Trophoblast cell (in vitro differentiated cells and primary cell): ENCODE data around the gene SMCP.

ENCODE experiments used
- DNase-seq, 2 donors: peaks; one replicate each; pipeline ENCODE4 v3.0.0-alpha.2; 2016
- H2AFZ ChIP-seq: 2 replicates; pipeline ENCODE4 v1.6.1; 2013; ENCODE audit warnings: low read length, moderate library complexity, mild to moderate bottlenecking; ENCODE audit not compliant: insufficient read depth, poor library complexity
- H2AK5ac ChIP-seq: 2 replicates; pipeline ENCODE4 v1.6.1; 2013; ENCODE audit warnings: mild to moderate bottlenecking, low read length
- H2BK120ac ChIP-seq: 2 replicates; pipeline ENCODE4 v1.6.1; 2013; ENCODE audit warnings: low read length, mild to moderate bottlenecking, moderate library complexity; ENCODE audit not compliant: insufficient read depth, poor library complexity
- H2BK12ac ChIP-seq: 2 replicates; pipeline ENCODE4 v1.6.1; 2013; ENCODE audit warnings: mild to moderate bottlenecking, low read length, moderate library complexity
- H2BK5ac ChIP-seq: 2 replicates; pipeline ENCODE4 v1.6.1; 2013; ENCODE audit warnings: low read length, low read depth, moderate library complexity, mild to moderate bottlenecking; ENCODE audit not compliant: poor library complexity
- H3K14ac ChIP-seq: 2 replicates; pipeline ENCODE4 v1.6.1; 2013; ENCODE audit warnings: mild to moderate bottlenecking, low read length
- H3K18ac ChIP-seq: 2 replicates; pipeline ENCODE4 v1.6.1; 2013; ENCODE audit warnings: mild to moderate bottlenecking, low read length
- H3K23ac ChIP-seq: 2 replicates; pipeline ENCODE4 v1.6.1; 2013; ENCODE audit warnings: low read length
- H3K27ac ChIP-seq: 2 replicates; pipeline ENCODE4 v1.5.1; 2013; ENCODE audit warnings: low read depth, mild to moderate bottlenecking, inconsistent platforms, low read length, moderate library complexity
- H3K27me3 ChIP-seq: 2 replicates; pipeline ENCODE4 v1.6.1; 2013; ENCODE audit warnings: inconsistent platforms, mild to moderate bottlenecking, low read length, moderate library complexity; ENCODE audit not compliant: insufficient read depth
- H3K36me3 ChIP-seq, 2 experiments: 1 replicate in 1 of 2; 2 replicates in 1 of 2; pipeline ENCODE4 v1.6.1; 2013; ENCODE audit warnings: low read length in 2 of 2, mild to moderate bottlenecking in 2 of 2, moderate library complexity in 1 of 2; ENCODE audit not compliant: insufficient read depth in 2 of 2, control insufficient read depth in 1 of 2
- H3K4ac ChIP-seq: 2 replicates; pipeline ENCODE4 v1.6.1; 2013; ENCODE audit warnings: low read depth, mild to moderate bottlenecking, low read length, moderate library complexity
- H3K4me1 ChIP-seq, 2 experiments: 1 replicate in 1 of 2; 2 replicates in 1 of 2; pipeline ENCODE4 v1.6.1; 2013; ENCODE audit warnings: low read length in 2 of 2, mild to moderate bottlenecking in 2 of 2, moderate library complexity in 1 of 2; ENCODE audit not compliant: insufficient read depth in 2 of 2, control insufficient read depth in 1 of 2
- H3K4me2 ChIP-seq: 2 replicates; pipeline ENCODE4 v1.6.1; 2013; ENCODE audit warnings: inconsistent platforms, mild to moderate bottlenecking, low read length, moderate library complexity
- H3K4me3 ChIP-seq: 2 replicates; pipeline ENCODE4 v1.5.1; 2013; ENCODE audit warnings: mild to moderate bottlenecking, low read depth, low read length, inconsistent platforms
- H3K79me1 ChIP-seq: one replicate; pipeline ENCODE4 v1.6.1; 2013; ENCODE audit warnings: low read length
- H3K79me2 ChIP-seq: 2 replicates; pipeline ENCODE4 v1.6.1; 2013; ENCODE audit warnings: low read length, mild to moderate bottlenecking; ENCODE audit not compliant: control insufficient read depth, insufficient read depth, poor library complexity
- H3K9ac ChIP-seq: 2 replicates; pipeline ENCODE4 v1.6.1; 2013; ENCODE audit warnings: mild to moderate bottlenecking, low read length
- H3K9me3 ChIP-seq: 2 replicates; pipeline ENCODE4 v1.6.1; 2013; ENCODE audit warnings: low read depth, mild to moderate bottlenecking, control low read depth, inconsistent platforms, low read length; ENCODE audit not compliant: insufficient read depth
- H4K12ac ChIP-seq: 2 replicates; pipeline ENCODE4 v1.6.1; 2013; ENCODE audit warnings: low read depth, mild to moderate bottlenecking, low read length, moderate library complexity
- H4K8ac ChIP-seq: 2 replicates; pipeline ENCODE4 v1.6.1; 2013; ENCODE audit warnings: low read depth, mild to moderate bottlenecking, low read length, moderate library complexity
- H4K91ac ChIP-seq: one replicate; pipeline ENCODE4 v1.6.1; 2013; ENCODE audit warnings: low read depth, mild to moderate bottlenecking, low read length, moderate library complexity
- WGBS: extraction: QIAGEN DNeasy Blood & Tissue Kit; methylation state at CpG from one replicate; pipeline ENCODE4 v1.1.7; 2013; ENCODE audit warnings: missing lambda C conversion rate; ENCODE audit not compliant: insufficient read length, insufficient coverage; ENCODE audit errors: extremely low coverage; 5-methylcytosine and 5-hydroxymethylcytosine counted together

Gene SMCP

DNA sequence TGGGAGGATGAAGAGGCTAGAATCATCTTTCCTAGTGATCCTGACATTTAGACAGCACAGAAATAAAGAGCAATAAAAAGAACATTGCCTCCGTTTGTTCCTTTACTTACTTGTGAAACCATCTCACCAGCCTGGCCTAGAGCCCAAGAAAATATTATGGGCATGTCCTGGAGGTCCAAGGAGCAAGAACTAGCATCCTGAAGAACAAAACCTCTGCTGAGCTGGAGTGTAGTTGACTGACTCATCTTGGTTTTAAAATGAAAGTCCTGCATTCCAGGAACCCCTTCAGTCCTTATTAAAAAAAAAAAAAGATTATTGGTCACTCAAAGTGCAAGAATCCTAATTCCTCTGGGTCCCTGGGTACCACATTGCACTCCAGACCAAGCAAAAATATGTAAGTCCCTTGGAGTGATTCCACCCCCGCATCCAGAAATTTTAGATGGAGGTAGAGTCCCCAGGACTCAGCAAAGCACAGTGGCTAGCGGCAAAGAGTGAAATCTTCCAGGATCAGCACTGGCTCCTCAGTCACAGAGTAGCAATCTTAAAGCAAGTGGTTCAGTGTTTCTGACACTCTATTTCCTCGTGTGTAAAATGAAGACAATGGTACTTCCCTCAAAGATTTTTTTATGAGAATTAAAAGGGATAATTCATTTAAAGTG, 7.0 kb downstream of the SMCP start:
- Histone ChIP-seq H4K91ac (no peak overlapping the region), H3K79me2 (no peaks in the 10 kb centered on the region), H2BK5ac (no peak overlapping the region), H3K9me3 (peaks cover 5% of the 10 kb centered on the region), H3K4me2 (no peak overlapping the region), H4K8ac (no peak overlapping the region), H4K12ac (no peak overlapping the region), H3K27ac (no peak overlapping the region), H2AK5ac (no peak overlapping the region), H2AFZ (no peak overlapping the region), H3K4me3 (no peak overlapping the region), H3K4me1 (no peaks in the 10 kb centered on the region), H3K9ac (no peak overlapping the region), H3K14ac (no peak overlapping the region), H3K4ac (no peak overlapping the region), H2BK12ac (no peak overlapping the region), H2BK120ac (no peak overlapping the region), H3K27me3 (no peaks in the 10 kb centered on the region), H3K79me1 (no peaks in the 10 kb centered on the region), H3K36me3 (no peaks in the 10 kb centered on the region), H3K23ac (no peak overlapping the region), H3K18ac (no peak overlapping the region)
- DNase-seq, result no peak
- no CpG with 5 or more reads among the region's 4 CpGs for WGBS

DNA sequence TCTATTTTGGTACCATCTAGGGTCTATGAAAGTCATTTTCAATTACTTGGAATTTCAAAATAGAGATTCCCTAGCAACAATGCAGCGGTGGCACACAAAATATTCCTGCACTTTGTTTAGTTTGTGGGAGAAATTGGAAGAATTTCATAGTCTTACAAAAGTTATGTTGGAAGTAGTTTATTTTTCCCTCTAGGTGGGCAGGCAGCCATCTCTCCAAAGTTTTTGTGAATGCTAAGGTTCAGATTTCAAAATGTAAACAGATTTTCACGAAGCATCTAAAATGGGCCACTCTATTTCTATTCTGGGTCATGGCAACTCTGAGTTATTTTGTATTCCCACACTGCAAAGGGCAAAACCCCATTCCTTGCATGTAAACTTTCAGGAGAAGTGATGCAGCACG, 8.0 kb downstream of the SMCP start:
- no peaks in the 10 kb centered on the region for H3K79me2 ChIP-seq
- no peak overlapping the region for H3K4me2 ChIP-seq
- no peak overlapping the region for H2BK120ac ChIP-seq
- no peak overlapping the region for H4K91ac ChIP-seq
- no peak overlapping the region for H3K4me3 ChIP-seq
- no peak overlapping the region for H4K12ac ChIP-seq
- no peaks in the 10 kb centered on the region for H3K79me1 ChIP-seq
- no peak overlapping the region for H3K4ac ChIP-seq
- no peak overlapping the region for H3K9ac ChIP-seq
- no peaks in the 10 kb centered on the region for H3K36me3 ChIP-seq
- H3K27me3 ChIP-seq, result no peaks in the 10 kb centered on the region
- H2AFZ ChIP-seq, result no peak overlapping the region
- no peak for DNase-seq
- H3K18ac ChIP-seq, result no peak overlapping the region
- no peak overlapping the region for H3K14ac ChIP-seq
- H2BK5ac ChIP-seq, result no peak overlapping the region
- no peak overlapping the region for H2BK12ac ChIP-seq
- no CpG with 5 or more reads among the region's 3 CpGs for WGBS
- H3K9me3 ChIP-seq, result peaks cover 5% of the 10 kb centered on the region
- H3K23ac ChIP-seq, result no peak overlapping the region
- no peak overlapping the region for H3K27ac ChIP-seq
- H4K8ac ChIP-seq, result no peak overlapping the region
- H3K4me1 ChIP-seq, result no peaks in the 10 kb centered on the region
- H2AK5ac ChIP-seq, result no peak overlapping the region

DNA sequence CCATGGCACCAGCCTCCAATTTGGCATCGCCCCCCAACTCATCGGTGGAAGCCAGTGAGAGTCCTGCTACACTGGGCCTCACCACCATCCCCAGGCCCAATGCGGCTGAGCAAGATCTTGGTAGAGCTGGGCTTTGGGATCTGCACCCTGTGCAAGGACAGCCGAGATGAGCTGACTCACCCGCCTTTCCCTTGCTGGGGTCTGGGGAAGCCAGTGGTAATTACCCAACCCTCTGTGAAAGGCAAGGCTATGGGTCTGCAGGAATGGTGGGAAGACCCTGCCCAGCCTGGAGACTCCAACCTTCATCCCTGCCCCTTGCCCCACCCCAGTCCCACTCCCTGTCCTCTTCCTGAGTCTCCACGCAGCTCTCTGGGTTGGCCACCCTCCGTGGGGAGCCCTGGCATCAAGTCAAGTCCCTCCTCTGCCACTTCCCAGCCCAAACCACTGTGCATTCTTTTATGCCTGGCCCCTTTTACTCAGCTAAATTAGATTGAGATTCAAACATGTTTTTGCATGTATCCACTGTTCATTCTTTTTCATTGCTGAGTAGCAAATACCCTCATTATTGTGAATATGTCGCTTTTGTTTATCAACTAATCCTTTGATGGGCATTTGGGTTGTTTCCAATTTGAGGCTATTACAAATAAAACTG, 8.8 kb downstream of the SMCP start:
- H3K9ac ChIP-seq, result no peak overlapping the region
- H3K27ac ChIP-seq, result no peak overlapping the region
- no peak overlapping the region for H4K91ac ChIP-seq
- no peaks in the 10 kb centered on the region for H3K27me3 ChIP-seq
- no peak overlapping the region for H4K12ac ChIP-seq
- H3K18ac ChIP-seq, result no peak overlapping the region
- H3K23ac ChIP-seq, result no peak overlapping the region
- no peak overlapping the region for H3K4me2 ChIP-seq
- H3K9me3 ChIP-seq, result peaks cover 5% of the 10 kb centered on the region
- no peak overlapping the region for H4K8ac ChIP-seq
- no peaks in the 10 kb centered on the region for H3K79me2 ChIP-seq
- no peak overlapping the region for H2BK5ac ChIP-seq
- H3K4me1 ChIP-seq, result no peaks in the 10 kb centered on the region
- H2AFZ ChIP-seq, result no peak overlapping the region
- no CpG with 5 or more reads among the region's 8 CpGs for WGBS
- H3K4me3 ChIP-seq, result no peak overlapping the region
- H3K14ac ChIP-seq, result no peak overlapping the region
- no peak for DNase-seq
- H3K79me1 ChIP-seq, result no peaks in the 10 kb centered on the region
- H2BK120ac ChIP-seq, result no peak overlapping the region
- no peak overlapping the region for H2BK12ac ChIP-seq
- H3K4ac ChIP-seq, result no peak overlapping the region
- H2AK5ac ChIP-seq, result no peak overlapping the region
- H3K36me3 ChIP-seq, result no peaks in the 10 kb centered on the region

DNA sequence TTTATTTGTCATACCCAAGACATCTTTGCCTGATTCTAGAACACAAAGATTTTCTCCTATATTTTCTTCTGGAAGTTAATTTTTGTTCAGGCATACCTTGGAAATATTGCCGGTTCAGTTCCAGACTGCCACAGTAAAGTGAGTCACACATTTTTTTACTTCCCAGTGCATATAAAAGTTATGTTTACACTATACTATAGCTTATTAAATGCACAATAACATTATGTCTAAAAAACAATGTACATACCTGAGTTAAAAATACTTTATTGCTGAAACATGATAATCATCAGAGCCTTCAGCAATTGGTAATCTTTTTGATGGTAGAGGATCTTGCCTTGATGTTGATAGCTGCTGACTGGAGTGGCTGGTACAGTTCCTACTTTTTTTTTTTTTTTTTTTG, 10.0 kb downstream of the SMCP start:
- Histone ChIP-seq H3K23ac (no peak overlapping the region), H2BK12ac (no peak overlapping the region), H2AK5ac (no peak overlapping the region), H2BK5ac (no peak overlapping the region), H4K8ac (no peak overlapping the region), H3K27me3 (no peaks in the 10 kb centered on the region), H3K9me3 (peaks cover 3% of the 10 kb centered on the region), H3K36me3 (no peaks in the 10 kb centered on the region), H3K9ac (no peak overlapping the region), H2BK120ac (no peak overlapping the region), H3K4ac (no peak overlapping the region), H3K4me1 (no peaks in the 10 kb centered on the region), H3K4me2 (no peak overlapping the region), H4K12ac (no peak overlapping the region), H3K18ac (no peak overlapping the region), H3K79me1 (no peaks in the 10 kb centered on the region), H3K14ac (no peak overlapping the region), H2AFZ (no peak overlapping the region), H3K27ac (no peak overlapping the region), H3K4me3 (no peak overlapping the region), H4K91ac (no peak overlapping the region), H3K79me2 (no peaks in the 10 kb centered on the region)
- no CpG with 5 or more reads among the region's 1 CpG for WGBS
- DNase-seq, result no peak
